Mesenchymal stem cell (in vitro differentiated cells and primary cell): ENCODE results near the gene CFAP92.
"Not testable (repeated sequence)": the region's sequence is repeated elsewhere in the genome, so short reads cannot be mapped to it uniquely, and the experiment has no call there.

Experiments used
- DNase-seq: peaks from one replicate; pipeline ENCODE4 v3.0.0-alpha.2; 2013
- H2AFZ ChIP-seq: one replicate; pipeline ENCODE4 v1.6.1; 2013; ENCODE audit warnings: low read depth, mild to moderate bottlenecking, control low read depth, inconsistent platforms, low read length, moderate library complexity
- H2AK5ac ChIP-seq: 2 replicates; pipeline ENCODE4 v1.6.1; 2013; ENCODE audit warnings: low read length, moderate library complexity, mild to moderate bottlenecking, inconsistent platforms; ENCODE audit not compliant: severe bottlenecking
- H2BK120ac ChIP-seq: one replicate; pipeline ENCODE4 v1.6.1; 2013; ENCODE audit warnings: low read depth, mild to moderate bottlenecking, inconsistent platforms, low read length, moderate library complexity
- H2BK12ac ChIP-seq, 2 experiments: one replicate each; pipeline ENCODE4 v1.6.1; 2013; ENCODE audit warnings: inconsistent platforms in 2 of 2, low read length in 2 of 2, mild to moderate bottlenecking in 2 of 2, moderate library complexity in 2 of 2, control low read depth in 1 of 2
- H2BK15ac ChIP-seq: one replicate; pipeline ENCODE4 v1.6.1; 2013; ENCODE audit warnings: mild to moderate bottlenecking, low read depth, inconsistent platforms; ENCODE audit not compliant: poor library complexity, severe bottlenecking
- H2BK5ac ChIP-seq: 2 replicates; pipeline ENCODE4 v1.6.1; 2013; ENCODE audit warnings: low read depth, mild to moderate bottlenecking, low read length, control low read depth, inconsistent platforms; ENCODE audit not compliant: poor library complexity, severe bottlenecking
- H3K14ac ChIP-seq, 2 experiments: one replicate each; pipeline ENCODE4 v1.6.1; 2013; ENCODE audit warnings: inconsistent platforms in 2 of 2, low read length in 2 of 2, control low read depth in 1 of 2, mild to moderate bottlenecking in 1 of 2, moderate library complexity in 1 of 2
- H3K18ac ChIP-seq, 2 experiments: one replicate each; pipeline ENCODE4 v1.6.1; 2013; ENCODE audit warnings: inconsistent platforms in 2 of 2, low read length in 2 of 2, control low read depth in 1 of 2, low read depth in 1 of 2, mild to moderate bottlenecking in 1 of 2
- H3K23ac ChIP-seq, 2 experiments: one replicate each; pipeline ENCODE4 v1.6.1; 2013; ENCODE audit warnings: inconsistent platforms in 2 of 2, low read length in 2 of 2, mild to moderate bottlenecking in 2 of 2, moderate library complexity in 2 of 2, control low read depth in 1 of 2
- H3K27ac ChIP-seq: 2 replicates; pipeline ENCODE4 v1.5.1; 2013; ENCODE audit warnings: mild to moderate bottlenecking, moderate library complexity, low read length, control low read depth, inconsistent platforms; ENCODE audit not compliant: poor library complexity, severe bottlenecking
- H3K27me3 ChIP-seq, 2 experiments: 2 replicates each; pipeline versions ENCODE4 v1.6.1 to v1.7.0; 2013; ENCODE audit warnings: low read length in 2 of 2, mild to moderate bottlenecking in 2 of 2, moderate library complexity in 2 of 2, control low read depth in 1 of 2, inconsistent platforms in 1 of 2; ENCODE audit not compliant: control insufficient read depth in 1 of 2, insufficient read depth in 1 of 2
- H3K36me3 ChIP-seq, 2 experiments: 2 replicates each; pipeline versions ENCODE4 v1.6.1 to v1.7.0; 2013; ENCODE audit warnings: low read length in 2 of 2, control low read depth in 1 of 2, inconsistent platforms in 1 of 2, low read depth in 1 of 2, mild to moderate bottlenecking in 1 of 2; ENCODE audit not compliant: insufficient read depth in 2 of 2, control insufficient read depth in 1 of 2
- H3K4ac ChIP-seq, 2 experiments: one replicate each; pipeline ENCODE4 v1.6.1; 2013; ENCODE audit warnings: inconsistent platforms in 2 of 2, low read length in 2 of 2, mild to moderate bottlenecking in 2 of 2, moderate library complexity in 2 of 2, control low read depth in 1 of 2, low read depth in 1 of 2
- H3K4me1 ChIP-seq: 2 replicates; pipeline ENCODE4 v1.6.1; 2013; ENCODE audit warnings: low read depth, low read length, control low read depth; ENCODE audit not compliant: control insufficient read depth, insufficient read depth
- H3K4me2 ChIP-seq: 2 replicates; pipeline ENCODE4 v1.6.1; 2013; ENCODE audit warnings: low read length, mild to moderate bottlenecking, inconsistent platforms; ENCODE audit not compliant: poor library complexity, severe bottlenecking
- H3K4me3 ChIP-seq, 2 experiments: 2 replicates each; pipeline versions ENCODE4 v1.5.1 to v1.7.0; 2013; ENCODE audit warnings: low read length in 2 of 2, mild to moderate bottlenecking in 2 of 2, control low read depth in 1 of 2, low read depth in 1 of 2; ENCODE audit not compliant: insufficient read depth in 1 of 2
- H3K79me1 ChIP-seq: replicated peaks from 2 replicates; pipeline ENCODE4 v1.6.1; 2013; ENCODE audit warnings: mild to moderate bottlenecking, control low read depth, low read length, inconsistent platforms; ENCODE audit not compliant: poor library complexity, severe bottlenecking
- H3K9ac ChIP-seq: 2 replicates; pipeline ENCODE4 v1.7.0; 2013; ENCODE audit warnings: mild to moderate bottlenecking, low read length, moderate library complexity
- H3K9me3 ChIP-seq: 2 replicates; pipeline ENCODE4 v1.7.0; 2013; ENCODE audit warnings: mild to moderate bottlenecking, low read length; ENCODE audit not compliant: control insufficient read depth
- H4K8ac ChIP-seq: one replicate; pipeline ENCODE4 v1.6.1; 2013; ENCODE audit warnings: inconsistent platforms, mild to moderate bottlenecking, low read length, moderate library complexity
- H4K91ac ChIP-seq: one replicate; pipeline ENCODE4 v1.6.1; 2013; ENCODE audit warnings: mild to moderate bottlenecking, low read length, inconsistent platforms
- WGBS: methylation state at CpG from one replicate; pipeline ENCODE4 v1.1.7; 2013; ENCODE audit warnings: mixed read lengths; 5-methylcytosine and 5-hydroxymethylcytosine counted together

Gene CFAP92

GRCh38 chr3:128923986-128924385, 69.9 kb downstream of the CFAP92 start:
- H2AK5ac ChIP-seq, H4K8ac ChIP-seq, H3K4me2 ChIP-seq, H4K91ac ChIP-seq, DNase-seq, H3K4me1 ChIP-seq, H2BK5ac ChIP-seq, H3K27ac ChIP-seq, H3K4ac ChIP-seq, H2BK12ac ChIP-seq, H2BK120ac ChIP-seq, H3K79me1 ChIP-seq, H2BK15ac ChIP-seq, H3K27me3 ChIP-seq, H3K9ac ChIP-seq, H3K18ac ChIP-seq, H3K36me3 ChIP-seq, H3K4me3 ChIP-seq, H2AFZ ChIP-seq, H3K23ac ChIP-seq, H3K14ac ChIP-seq: not testable (repeated sequence)
- H3K9me3 ChIP-seq, result peaks cover 68% of the 10 kb centered on the region
- WGBS, result 84% methylated on average over 5 of the region's 6 CpGs

GRCh38 chr3:128923576-128923975, 70.3 kb downstream of the CFAP92 start:
- H4K8ac ChIP-seq, result no peak overlapping the region
- no peak overlapping the region for H3K18ac ChIP-seq
- H3K27me3 ChIP-seq, result no peaks in the 10 kb centered on the region
- H3K27ac ChIP-seq, result no peak overlapping the region
- no peak for DNase-seq
- no peak overlapping the region for H4K91ac ChIP-seq
- no peak overlapping the region for H3K4me2 ChIP-seq
- WGBS, result 93% methylated on average over 1 of the region's 2 CpGs
- peaks cover 0 to 10% of the 10 kb centered on the region in 2 experiments for H3K36me3 ChIP-seq
- no peaks in the 10 kb centered on the region for H3K4me1 ChIP-seq
- no peak overlapping the region for H3K4me3 ChIP-seq
- no peak overlapping the region for H3K23ac ChIP-seq
- H2BK5ac ChIP-seq, result no peak overlapping the region
- no peak overlapping the region for H3K9ac ChIP-seq
- H2BK12ac ChIP-seq, result no peak overlapping the region
- H3K9me3 ChIP-seq, result peaks cover 70% of the 10 kb centered on the region
- H3K14ac ChIP-seq, result no peak overlapping the region
- H3K4ac ChIP-seq, result no peak overlapping the region
- no peak overlapping the region for H2AFZ ChIP-seq
- no peak overlapping the region for H2BK15ac ChIP-seq
- H3K79me1 ChIP-seq, result no peaks in the 10 kb centered on the region
- H2AK5ac ChIP-seq, result no peak overlapping the region
- no peak overlapping the region for H2BK120ac ChIP-seq

DNA sequence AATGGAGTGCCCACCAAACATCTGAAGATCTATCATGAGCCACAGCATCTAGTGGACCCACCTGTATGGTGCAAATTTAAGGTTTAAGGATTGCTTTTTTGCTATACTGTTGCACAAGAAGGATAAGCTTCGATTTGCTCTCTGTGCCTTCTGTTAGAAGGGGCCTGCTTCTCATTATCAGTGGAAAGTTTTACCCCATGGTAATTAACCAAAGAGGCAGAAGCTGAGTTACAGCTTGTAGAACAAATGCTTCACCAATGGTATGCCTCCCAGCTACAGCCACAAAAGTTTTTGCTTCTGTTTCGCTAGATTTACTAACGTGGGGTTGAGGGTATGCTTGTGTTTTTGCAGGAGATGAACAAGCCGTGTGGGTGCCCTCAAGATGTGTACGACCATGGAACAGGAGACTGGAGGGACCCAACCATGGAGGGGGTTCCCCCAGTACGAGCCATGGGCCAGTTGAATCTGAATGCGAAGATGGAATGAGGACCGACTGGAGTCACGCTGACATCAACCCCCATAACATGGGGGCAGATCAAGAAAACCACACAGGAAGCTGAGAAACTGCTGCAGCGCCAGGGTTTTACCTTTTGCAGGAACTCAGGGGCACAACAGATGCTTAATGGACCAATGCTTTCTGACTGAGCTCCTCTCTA, 70.9 kb downstream of the CFAP92 start:
- no peaks in the 10 kb centered on the region for H3K79me1 ChIP-seq
- no peak overlapping the region for H2BK5ac ChIP-seq
- H3K36me3 ChIP-seq, result peaks cover 0 to 16% of the 10 kb centered on the region in 2 experiments
- H3K23ac ChIP-seq, result no peak overlapping the region
- H3K9ac ChIP-seq, result no peak overlapping the region
- no peak overlapping the region for H2BK120ac ChIP-seq
- H2AFZ ChIP-seq, result no peak overlapping the region
- peaks cover 70% of the 10 kb centered on the region for H3K9me3 ChIP-seq
- no peaks in the 10 kb centered on the region for H3K4me1 ChIP-seq
- H3K4me3 ChIP-seq, result no peak overlapping the region
- H2BK12ac ChIP-seq, result no peak overlapping the region
- H3K4me2 ChIP-seq, result no peak overlapping the region
- H3K27me3 ChIP-seq, result no peaks in the 10 kb centered on the region
- H3K14ac ChIP-seq, result no peak overlapping the region
- H2AK5ac ChIP-seq, result no peak overlapping the region
- no peak overlapping the region for H4K8ac ChIP-seq
- no peak overlapping the region for H3K4ac ChIP-seq
- no peak overlapping the region for H4K91ac ChIP-seq
- H3K27ac ChIP-seq, result no peak overlapping the region
- WGBS, result 85% methylated on average over 10 of the region's 10 CpGs
- DNase-seq, result no peak
- H2BK15ac ChIP-seq, result no peak overlapping the region
- H3K18ac ChIP-seq, result no peak overlapping the region

DNA sequence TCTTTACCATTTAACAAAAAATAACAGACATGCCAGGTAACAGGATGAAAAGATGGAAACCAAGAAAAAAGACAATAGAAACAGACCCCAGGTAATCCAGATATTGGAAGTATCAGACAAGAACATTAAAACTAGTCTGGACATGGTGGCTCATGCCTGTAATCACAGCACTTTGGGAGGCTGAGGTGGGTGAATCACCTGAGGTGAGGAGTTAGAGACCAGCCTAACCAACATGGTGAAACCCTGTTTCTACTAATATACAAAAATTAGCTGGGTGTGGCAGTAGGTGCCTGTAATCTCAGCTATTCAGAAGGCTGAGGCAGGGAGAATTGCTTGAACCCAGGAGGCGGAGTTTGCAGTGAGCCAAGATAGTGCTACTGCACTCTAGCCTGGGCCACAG, 73.9 kb downstream of the CFAP92 start:
- H4K8ac ChIP-seq, result no peak overlapping the region
- H2BK15ac ChIP-seq, result no peak overlapping the region
- H3K14ac ChIP-seq, result no peak overlapping the region
- no peak overlapping the region for H2BK12ac ChIP-seq
- no peak overlapping the region for H3K4ac ChIP-seq
- no peaks in the 10 kb centered on the region for H3K79me1 ChIP-seq
- H3K4me1 ChIP-seq, result no peaks in the 10 kb centered on the region
- no peak overlapping the region for H3K4me3 ChIP-seq
- peaks cover 50% of the 10 kb centered on the region for H3K9me3 ChIP-seq
- H3K23ac ChIP-seq, result no peak overlapping the region
- no peak overlapping the region for H2BK120ac ChIP-seq
- no peak overlapping the region for H3K9ac ChIP-seq
- H2AFZ ChIP-seq, result no peak overlapping the region
- no peaks in the 10 kb centered on the region for H3K27me3 ChIP-seq
- no CpG with 5 or more reads among the region's 1 CpG for WGBS
- no peak for DNase-seq
- no peak overlapping the region for H4K91ac ChIP-seq
- H3K4me2 ChIP-seq, result no peak overlapping the region
- H2AK5ac ChIP-seq, result no peak overlapping the region
- H3K18ac ChIP-seq, result no peak overlapping the region
- H2BK5ac ChIP-seq, result no peak overlapping the region
- H3K27ac ChIP-seq, result no peak overlapping the region
- peaks cover 8 to 45% of the 10 kb centered on the region in 2 experiments for H3K36me3 ChIP-seq
